DOHH2 (cell line): ENCODE measurements around the gene TMEM183A.

Experiments
- CTCF ChIP-seq: fragments of 200-600 bp; sonication (generic); IDR thresholded peaks from one replicate; pipeline ENCODE4 v1.5.1; 2014; ENCODE audit warnings: antibody characterized with exemption, mild to moderate bottlenecking, low read depth, low read length; ENCODE audit not compliant: poor library complexity, severe bottlenecking
- EZH2phosphoT487 ChIP-seq: fragments of 200-600 bp; sonication (generic); IDR thresholded peaks from 2 replicates; pipeline ENCODE4 v1.6.1; 2017; ENCODE audit warnings: borderline replicate concordance, mild to moderate bottlenecking, antibody characterized with exemption, low read length, moderate library complexity, mixed read lengths

- no peak for TF ChIP-seq EZH2phosphoT487
- no peak for TF ChIP-seq CTCF
These were observed 59.8 kb downstream of the TMEM183A start for GRCh38 chr1:203066965-203067364.
